SU-DHL-6 (cell line): Measurements from ENCODE around the gene SMAD3.
"Not testable (repeated sequence)": the region's sequence is repeated elsewhere in the genome, so short reads cannot be mapped to it uniquely, and the experiment has no call there.

Experiments
- H2AFZ ChIP-seq: fragments of 200-600 bp; sonication (generic); 2 replicates; pipeline ENCODE4 v1.6.1; 2014; ENCODE audit warnings: low read depth, mild to moderate bottlenecking, moderate library complexity, mixed read lengths, antibody characterized with exemption, low read length; ENCODE audit not compliant: severe bottlenecking
- H3F3A ChIP-seq: fragments of 200-600 bp; shearing (Covaris generic); 2 replicates; pipeline ENCODE4 v1.6.0; 2016; ENCODE audit warnings: antibody characterized with exemption, mild to moderate bottlenecking; ENCODE audit not compliant: insufficient read depth
- H3K27ac ChIP-seq: fragments of 200-600 bp; sonication (generic); 2 replicates; pipeline ENCODE4 v1.5.1; 2016; ENCODE audit warnings: low read depth, mild to moderate bottlenecking, low read length, moderate library complexity, mixed read lengths
- H3K27me3 ChIP-seq: fragments of 200-600 bp; sonication (generic), shearing (Covaris generic); 2 replicates; pipeline ENCODE4 v1.6.0; 2014; ENCODE audit warnings: mild to moderate bottlenecking, low read length
- H3K36me3 ChIP-seq: fragments of 200-600 bp; sonication (generic); 2 replicates; pipeline ENCODE4 v1.6.1; 2014; ENCODE audit warnings: mild to moderate bottlenecking, low read length, mixed read lengths
- H3K4me2 ChIP-seq: fragments of 300-600, 200-600 bp; shearing (Covaris generic), sonication (generic); 2 replicates; pipeline ENCODE4 v1.6.0; 2014; ENCODE audit warnings: low read length, low read depth, mild to moderate bottlenecking; ENCODE audit not compliant: poor library complexity, severe bottlenecking
- H3K4me3 ChIP-seq: fragments of 200-600 bp; sonication (generic); 2 replicates; pipeline ENCODE4 v1.5.1; 2014; ENCODE audit warnings: antibody characterized with exemption, low read length, mild to moderate bottlenecking, mixed read lengths; ENCODE audit not compliant: insufficient read depth, poor library complexity, severe bottlenecking
- H3K79me2 ChIP-seq: fragments of 200-600 bp; sonication (generic); 2 replicates; pipeline ENCODE4 v1.6.1; 2014; ENCODE audit warnings: mild to moderate bottlenecking, low read length, moderate library complexity; ENCODE audit not compliant: insufficient read depth
- H3K9ac ChIP-seq: fragments of 200-600 bp; sonication (generic); 2 replicates; pipeline ENCODE4 v1.7.0; 2014; ENCODE audit warnings: mild to moderate bottlenecking, low read length
- H3K9me2 ChIP-seq: fragments of 200-600 bp; sonication (generic); replicated peaks from 2 replicates; pipeline ENCODE4 v1.6.1; 2014; ENCODE audit warnings: low read length; ENCODE audit not compliant: insufficient read depth
- H3K9me3 ChIP-seq: fragments of 200-600 bp; sonication (generic); 2 replicates; pipeline ENCODE4 v1.6.1; 2014; ENCODE audit warnings: low read length, mixed read lengths; ENCODE audit not compliant: insufficient read depth
- H4K20me1 ChIP-seq: fragments of 200-600 bp; sonication (generic); 2 replicates; pipeline ENCODE4 v1.6.1; 2014; ENCODE audit warnings: low read depth, mild to moderate bottlenecking, antibody characterized with exemption, low read length, moderate library complexity, mixed read lengths
- CTCF ChIP-seq: fragments of 200-600 bp; sonication (generic); IDR thresholded peaks from one replicate; pipeline ENCODE4 v1.5.1; 2017; ENCODE audit warnings: antibody characterized with exemption, mild to moderate bottlenecking, low read length, moderate library complexity; ENCODE audit not compliant: insufficient read depth, poor library complexity, severe bottlenecking
- EZH2phosphoT487 ChIP-seq: fragments of 200-600 bp; sonication (generic), shearing (Covaris generic); conservative IDR thresholded peaks from 2 replicates; pipeline ENCODE4 v1.6.1; 2018; ENCODE audit warnings: mild to moderate bottlenecking, antibody characterized with exemption, low read length, moderate library complexity, mixed read lengths

SMAD3 gene

DNA sequence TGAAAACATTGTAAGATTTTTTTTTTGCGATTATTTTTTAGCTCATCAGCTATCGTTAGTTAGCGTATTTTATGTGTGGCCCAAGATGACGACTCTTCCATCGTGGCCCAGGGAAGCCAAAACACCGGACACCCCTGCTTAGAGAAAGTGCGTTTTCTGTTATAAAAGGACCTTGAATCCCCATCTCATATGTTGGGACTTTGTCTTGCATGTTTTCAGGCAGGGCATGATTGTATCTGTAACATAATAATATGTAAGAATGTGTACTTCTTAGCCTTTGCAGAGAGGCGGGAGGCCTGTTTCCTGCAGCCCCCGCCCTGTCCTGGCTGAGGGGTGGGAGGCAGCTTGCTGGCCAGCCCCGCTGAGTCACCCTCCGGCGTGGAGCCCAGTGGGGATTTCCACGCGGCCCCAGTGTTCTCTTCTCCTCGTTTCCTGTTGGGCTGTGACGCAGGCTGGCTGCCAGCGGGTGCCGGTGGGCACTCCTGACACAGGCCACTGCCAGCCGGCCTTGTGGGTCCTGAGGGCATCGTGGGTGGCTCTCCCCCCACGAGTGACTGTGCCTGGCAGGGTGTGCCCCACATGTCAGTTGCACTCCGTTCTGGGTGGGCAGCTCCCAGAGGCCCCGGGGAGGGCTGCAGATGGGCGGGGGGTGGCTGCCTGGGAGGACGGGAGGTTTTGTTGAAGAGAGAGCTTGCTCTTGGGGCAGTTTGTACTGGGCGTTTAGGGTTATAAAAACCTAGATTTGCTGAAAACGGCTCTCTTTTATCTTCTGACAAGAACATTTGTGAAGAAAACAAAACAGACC lies 55.6 kb downstream of the SMAD3 start:
- no peaks in the 10 kb centered on the region for H3K9me3 ChIP-seq
- no peak overlapping the region for H3K9ac ChIP-seq
- TF ChIP-seq EZH2phosphoT487 (no peak), CTCF (no peak)
- no peak overlapping the region for H2AFZ ChIP-seq
- no peaks in the 10 kb centered on the region for H4K20me1 ChIP-seq
- H3K27ac ChIP-seq: peak overlapping the region; percentile 30
- H3K36me3 ChIP-seq: no peaks in the 10 kb centered on the region
- no peaks in the 10 kb centered on the region for H3K27me3 ChIP-seq
- no peak overlapping the region for H3K4me3 ChIP-seq
- no peaks in the 10 kb centered on the region for H3F3A ChIP-seq
- peak overlapping the region; percentile 5 for H3K4me2 ChIP-seq
- H3K9me2 ChIP-seq: no peaks in the 10 kb centered on the region
- H3K79me2 ChIP-seq: peaks cover 13% of the 10 kb centered on the region

GRCh38 chr15:67121644-67122605 lies 56.5 kb downstream of the SMAD3 start:
- Histone ChIP-seq H3K79me2 (peaks cover 13% of the 10 kb centered on the region), H3K9me2 (no peaks in the 10 kb centered on the region)

GRCh38 chr15:67122816-67123215 lies 57.4 kb downstream of the SMAD3 start:
- H4K20me1 ChIP-seq, H3K27me3 ChIP-seq, H3K9me2 ChIP-seq, H3F3A ChIP-seq, H3K9ac ChIP-seq, H3K9me3 ChIP-seq, H3K27ac ChIP-seq, H3K36me3 ChIP-seq, H3K4me3 ChIP-seq, H3K4me2 ChIP-seq, H2AFZ ChIP-seq: not testable (repeated sequence)
- peaks cover 13% of the 10 kb centered on the region; the same call in 1 of the 2 replicates for H3K79me2 ChIP-seq

More at GRCh38 chr15:67121644-67122605, 56.5 kb downstream of the SMAD3 start:
- Histone ChIP-seq H3K9me3 (no peaks in the 10 kb centered on the region), H3K4me3 (no peak overlapping the region), H3K27me3 (no peaks in the 10 kb centered on the region), H3K27ac (peak overlapping the region; percentile 30; the same call in 1 of the 2 replicates), H3K4me2 (no peak overlapping the region), H3K36me3 (no peaks in the 10 kb centered on the region), H4K20me1 (no peaks in the 10 kb centered on the region), H3K9ac (no peak overlapping the region), H2AFZ (no peak overlapping the region), H3F3A (no peaks in the 10 kb centered on the region)
- TF ChIP-seq EZH2phosphoT487: no peak

GRCh38 chr15:67123291-67123690 lies 57.9 kb downstream of the SMAD3 start:
- peaks cover 13% of the 10 kb centered on the region; the same call in 1 of the 2 replicates for H3K79me2 ChIP-seq
- H3F3A ChIP-seq, H2AFZ ChIP-seq, H3K27ac ChIP-seq, H3K36me3 ChIP-seq, H3K9ac ChIP-seq, H3K9me2 ChIP-seq, H4K20me1 ChIP-seq, H3K9me3 ChIP-seq, H3K4me2 ChIP-seq, H3K27me3 ChIP-seq, H3K4me3 ChIP-seq: not testable (repeated sequence)
